Gastrocnemius medialis (tissue), 4 donors: ENCODE measurements around the gene ACOT12. TPM values are rescaled to one million over a fixed set of nuclear protein-coding genes. Genes with fewer than 3 reads are reported as not detected.

Experiments
- ATAC-seq, 2 donors: fragments of 150-250 bp; one replicate each; pipeline ENCODE4 v1.9.1; 2016
- DNase-seq, 2 donors: peaks; one replicate each; pipeline ENCODE4 v3.0.0-alpha.2; 2019
- H3K27ac ChIP-seq, 4 donors: fragments of 200-600 bp; sonication (generic); 1 replicate in 1 of 4; 2 replicates in 3 of 4; pipeline ENCODE4 v1.5.1; 2016 to 2018; ENCODE audit warnings: mild to moderate bottlenecking in 2 of 4, moderate library complexity in 1 of 4
- H3K27me3 ChIP-seq, 3 donors: fragments of 200-600 bp; sonication (generic) in 2 of 3; 1 replicate in 1 of 3; 2 replicates in 2 of 3; pipeline versions ENCODE4 v1.5.1 to v1.6.0; 2016 to 2019; ENCODE audit warnings: mild to moderate bottlenecking in 1 of 3, moderate library complexity in 1 of 3
- H3K36me3 ChIP-seq, 2 donors: fragments of 200-600 bp; sonication (generic) in 1 of 2; one replicate each; pipeline ENCODE4 v1.5.1; 2017 to 2018
- H3K4me1 ChIP-seq, 2 donors: fragments of 200-600 bp; sonication (generic) in 1 of 2; one replicate each; pipeline ENCODE4 v1.5.1; 2016 to 2017; ENCODE audit warnings: mild to moderate bottlenecking in 2 of 2
- H3K4me3 ChIP-seq, 4 donors: fragments of 200-600 bp; sonication (generic) in 3 of 4; 1 replicate in 1 of 4; 2 replicates in 3 of 4; pipeline ENCODE4 v1.5.1; 2016 to 2019; ENCODE audit warnings: mild to moderate bottlenecking in 2 of 4
- H3K9me3 ChIP-seq, 3 donors: fragments of 200-600 bp; sonication (generic) in 2 of 3; 1 replicate in 1 of 3; 2 replicates in 2 of 3; pipeline ENCODE4 v1.5.1; 2016 to 2019
- POLR2A ChIP-seq, 2 donors: fragments of 450-650 bp; IDR thresholded peaks; one replicate each; pipeline ENCODE4 v1.6.1; 2017; ENCODE audit warnings: antibody characterized with exemption in 2 of 2, mild to moderate bottlenecking in 2 of 2, moderate library complexity in 2 of 2
- in situ Hi-C, 4 donors: fragments of 200-750 bp; cut with MboI; loops; one replicate each; pipeline versions ENCODE4 v1.15.0 to v1.8.0; 2017; ENCODE audit warnings: low sequenced_read_pairs in 4 of 4
- intact Hi-C: fragments of 100-400 bp; cut with DNase I; formaldehyde crosslinking; loops from one replicate; pipeline ENCODE4 v1.15.1; 2023; ENCODE audit warnings: low total_unique reads
- total RNA-seq, 4 donors: library from RNA; depleted of rRNA; stranded (reverse); fragments of >200 nt; gene quantifications; one replicate each; pipeline versions ENCODE4 v1.1.0 to v1.2.3, GENCODE V29; 2016
- TF ChIP-seq, protein P1 (sequence below), 5 experiments: fragments of 450-650 bp in 3 of 5; fragments of 200-600 bp in 2 of 5; sonication (generic) in 2 of 5; IDR thresholded peaks in 4 of 5; conservative IDR thresholded peaks in 1 of 5; 1 replicate in 4 of 5; 2 replicates in 1 of 5; pipeline ENCODE4 v1.5.1; 2016 to 2019; ENCODE audit warnings: antibody characterized with exemption in 5 of 5, mild to moderate bottlenecking in 3 of 5, moderate library complexity in 3 of 5

The ACOT12 gene
- under 1 TPM in 1 of 4 donors, not detected in 3; 0.53 TPM for total RNA-seq

DNA sequence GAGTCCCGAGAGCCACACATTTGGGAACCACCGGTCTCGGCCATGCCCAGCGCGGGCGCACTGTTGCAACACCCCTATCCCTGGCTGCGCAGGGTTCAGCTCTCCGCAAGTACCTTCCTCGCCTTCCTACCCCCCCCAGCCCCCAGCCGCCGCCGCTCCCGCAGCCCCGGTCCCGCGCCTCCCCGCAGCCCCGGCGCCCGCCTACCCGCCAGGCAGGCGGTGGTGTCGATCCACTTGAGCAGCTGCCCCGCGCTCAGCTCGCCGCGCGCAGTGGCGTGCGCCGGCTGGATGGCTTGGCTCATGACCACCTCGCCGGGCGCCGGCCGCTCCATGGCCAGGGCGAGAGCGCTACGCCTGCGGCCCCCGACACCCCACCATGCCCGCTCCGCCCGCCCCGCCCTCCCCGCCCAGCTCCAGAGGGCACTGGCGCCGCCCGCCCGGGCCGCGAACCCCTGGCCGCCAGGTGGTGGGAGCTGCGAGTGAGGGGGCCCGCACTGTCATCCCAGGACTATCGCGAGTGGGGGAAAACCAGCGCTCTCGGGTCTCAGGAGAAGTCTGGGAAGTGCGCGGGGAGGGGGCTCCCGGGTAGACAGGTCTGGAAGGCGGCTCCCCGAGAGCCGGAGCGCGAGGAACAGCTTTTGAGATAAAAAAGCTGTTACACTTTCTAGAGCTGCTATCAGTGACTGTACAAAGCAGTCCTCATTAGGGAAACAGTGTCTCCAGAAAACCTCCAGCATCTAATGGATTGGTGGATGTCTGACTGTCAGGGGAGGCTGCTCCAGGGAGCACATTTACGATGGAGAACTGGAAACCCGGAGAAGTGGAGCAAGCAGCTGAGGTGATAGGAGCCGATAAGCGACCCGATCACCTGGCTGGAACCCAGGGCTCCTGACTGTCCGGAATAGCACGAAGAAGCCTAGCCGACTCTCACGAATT is at the start of gene ACOT12:
Gene ACOT12 (minus strand): TSS at position 352 of the 936 bp plus-strand sequence. CDS start 20 bp downstream, at position 332.
- in situ Hi-C loops, result no loop called here
- TF ChIP-seq, protein P1, sequence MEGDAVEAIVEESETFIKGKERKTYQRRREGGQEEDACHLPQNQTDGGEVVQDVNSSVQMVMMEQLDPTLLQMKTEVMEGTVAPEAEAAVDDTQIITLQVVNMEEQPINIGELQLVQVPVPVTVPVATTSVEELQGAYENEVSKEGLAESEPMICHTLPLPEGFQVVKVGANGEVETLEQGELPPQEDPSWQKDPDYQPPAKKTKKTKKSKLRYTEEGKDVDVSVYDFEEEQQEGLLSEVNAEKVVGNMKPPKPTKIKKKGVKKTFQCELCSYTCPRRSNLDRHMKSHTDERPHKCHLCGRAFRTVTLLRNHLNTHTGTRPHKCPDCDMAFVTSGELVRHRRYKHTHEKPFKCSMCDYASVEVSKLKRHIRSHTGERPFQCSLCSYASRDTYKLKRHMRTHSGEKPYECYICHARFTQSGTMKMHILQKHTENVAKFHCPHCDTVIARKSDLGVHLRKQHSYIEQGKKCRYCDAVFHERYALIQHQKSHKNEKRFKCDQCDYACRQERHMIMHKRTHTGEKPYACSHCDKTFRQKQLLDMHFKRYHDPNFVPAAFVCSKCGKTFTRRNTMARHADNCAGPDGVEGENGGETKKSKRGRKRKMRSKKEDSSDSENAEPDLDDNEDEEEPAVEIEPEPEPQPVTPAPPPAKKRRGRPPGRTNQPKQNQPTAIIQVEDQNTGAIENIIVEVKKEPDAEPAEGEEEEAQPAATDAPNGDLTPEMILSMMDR (IDR thresholded peaks at IDR 0.05 in 4 of 5, conservative IDR thresholded peaks at IDR 0.05 in 1 of 5), result no peak
- TF ChIP-seq POLR2A (IDR thresholded peaks at IDR 0.05), result no peak
- H3K4me1 ChIP-seq, result no peaks in the 10 kb centered on the region

DNA sequence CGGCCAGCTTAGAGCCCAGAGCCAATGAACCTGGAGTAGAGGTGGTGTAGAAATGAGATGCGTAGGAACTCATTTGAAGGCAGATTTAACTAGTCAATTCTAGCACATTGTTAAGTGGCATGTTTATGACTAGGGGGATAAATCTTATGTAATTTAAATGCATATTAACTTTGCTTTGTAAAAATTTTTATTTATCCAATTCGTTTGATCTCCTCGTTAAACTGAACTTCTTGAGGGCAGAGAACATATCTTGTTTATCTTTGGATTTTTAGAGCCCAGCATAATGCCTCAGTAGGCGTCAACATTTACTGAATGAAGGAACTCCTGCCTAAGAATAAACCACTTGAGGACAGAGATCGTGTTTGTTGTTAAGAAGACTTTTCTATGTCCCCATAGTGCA is 41.1 kb upstream of the ACOT12 start:
- intact Hi-C loops (no loop called here), in situ Hi-C loops (no loop called here)
- no peak overlapping the region for H3K27ac ChIP-seq
- no peak for ATAC-seq
- H3K36me3 ChIP-seq, result no peaks in the 10 kb centered on the region
- no peaks in the 10 kb centered on the region for H3K27me3 ChIP-seq
- DNase-seq, result no peak
- TF ChIP-seq POLR2A (IDR thresholded peaks at IDR 0.05), result no peak
- TF ChIP-seq, protein P1 (IDR thresholded peaks at IDR 0.05 in 4 of 5, conservative IDR thresholded peaks at IDR 0.05 in 1 of 5), result no peak
- no peak overlapping the region for H3K4me3 ChIP-seq
- no peaks in the 10 kb centered on the region for H3K4me1 ChIP-seq
- H3K9me3 ChIP-seq, result no peaks in the 10 kb centered on the region

More for the DNA sequence above, at the start of gene ACOT12:
- intact Hi-C loops, result no loop called here
- Histone ChIP-seq H3K27ac (no peak within 1 kb of the TSS), H3K9me3 (no peaks in the 10 kb centered on the region), H3K27me3 (peaks cover 18 to 39% (median 25%) of the 10 kb centered on the region in 3 donors), H3K36me3 (no peaks in the 10 kb centered on the region), H3K4me3 (peak within 1 kb of the TSS; percentile 15 to 46 (median 28))
- ATAC-seq, result peak in 1 of 2 donors; percentile 20
- DNase-seq, result no peak

DNA sequence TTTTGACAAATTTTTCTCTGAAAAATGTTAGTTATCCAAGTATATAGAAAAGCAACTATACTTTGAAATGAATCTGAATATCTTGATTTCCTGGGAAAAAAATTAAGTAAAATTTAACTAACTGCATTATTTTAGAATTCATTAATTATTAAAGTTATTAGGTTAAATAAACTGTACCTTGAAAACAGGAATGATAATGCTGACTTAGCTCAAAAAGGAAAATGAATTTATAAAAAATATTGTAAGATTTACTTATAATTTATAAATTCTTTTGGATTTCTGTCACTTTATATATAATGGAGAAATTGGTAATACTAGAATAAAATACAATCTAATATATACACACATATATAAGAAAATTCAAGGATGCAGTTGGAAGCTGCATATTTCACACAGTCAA is 36.1 kb upstream of the ACOT12 start:
- Histone ChIP-seq H3K27me3 (no peaks in the 10 kb centered on the region), H3K9me3 (no peaks in the 10 kb centered on the region), H3K4me3 (no peak overlapping the region), H3K27ac (no peak overlapping the region), H3K4me1 (peaks cover 31 to 33% of the 10 kb centered on the region in 2 donors), H3K36me3 (no peaks in the 10 kb centered on the region)
- intact Hi-C loops (loop anchor here (5.0 to 10.0 kb wide), 4 partner anchors 77 to 422 kb away; partner anchors contain the start of genes CKMT2 and SSBP2), in situ Hi-C loops (loop anchor here in 2 of 4 donors (10.0 kb wide), 3 partner anchors 315 to 745 kb away; no protein-coding TSS in a partner anchor)
- ATAC-seq (no peak), DNase-seq (no peak)
- TF ChIP-seq POLR2A (IDR thresholded peaks at IDR 0.05), result no peak
- TF ChIP-seq, protein P1 (IDR thresholded peaks at IDR 0.05 in 4 of 5, conservative IDR thresholded peaks at IDR 0.05 in 1 of 5), result no peak

DNA sequence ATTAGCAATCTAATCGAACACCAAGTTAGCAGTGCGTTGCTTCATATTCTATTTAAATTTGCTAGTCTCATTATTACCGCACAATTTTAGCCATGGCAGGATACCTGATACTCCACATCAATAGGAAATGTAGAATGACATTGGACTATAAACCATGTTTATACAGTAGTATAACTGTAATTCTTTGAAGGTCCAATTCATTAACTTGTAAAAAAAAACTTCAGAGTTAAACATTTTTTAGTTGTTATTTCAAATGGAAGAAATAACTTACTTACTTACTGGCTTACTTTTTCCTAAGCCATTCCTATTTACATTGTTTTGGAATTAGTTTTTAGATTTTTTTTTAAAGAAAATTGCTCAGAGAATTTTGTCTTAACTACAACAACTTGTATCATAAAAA is 35.4 kb upstream of the ACOT12 start:
- no peak for DNase-seq
- in situ Hi-C loops, result loop anchor here in 2 of 4 donors (10.0 kb wide), 3 partner anchors 315 to 745 kb away; no protein-coding TSS in a partner anchor
- TF ChIP-seq POLR2A (IDR thresholded peaks at IDR 0.05), result no peak
- TF ChIP-seq, protein P1 (IDR thresholded peaks at IDR 0.05 in 4 of 5, conservative IDR thresholded peaks at IDR 0.05 in 1 of 5), result no peak

More for the DNA sequence above, 35.4 kb upstream of the ACOT12 start:
- no peaks in the 10 kb centered on the region for H3K9me3 ChIP-seq
- H3K36me3 ChIP-seq, result no peaks in the 10 kb centered on the region
- intact Hi-C loops, result loop anchor here (5.0 to 10.0 kb wide), 4 partner anchors 78 to 423 kb away; partner anchors contain the start of genes CKMT2 and SSBP2
- no peaks in the 10 kb centered on the region for H3K27me3 ChIP-seq
- H3K4me3 ChIP-seq, result no peak overlapping the region
- peak overlapping the region in 1 of 4 donors; percentile 32 for H3K27ac ChIP-seq
- ATAC-seq, result no peak
- peaks cover 37 to 39% of the 10 kb centered on the region in 2 donors for H3K4me1 ChIP-seq
